Epithelial cell of esophagus (primary cell): ENCODE data around the gene SLAMF8.

Experiments
- DNase-seq: peaks from one replicate; pipeline ENCODE4 v3.0.0; 2010; ENCODE audit warnings: low read depth
- H3K4me3 ChIP-seq: 2 replicates; pipeline ENCODE4 v1.5.1; 2011; ENCODE audit warnings: mild to moderate bottlenecking, low read length, control low read depth
- TF ChIP-seq, protein P1 (sequence below): IDR thresholded peaks from 2 replicates; pipeline ENCODE4 v1.5.1; 2011; ENCODE audit warnings: low read depth, mild to moderate bottlenecking, low read length, control low read depth, inconsistent platforms; ENCODE audit not compliant: insufficient read depth; ENCODE audit errors: missing control alignments

Gene SLAMF8

DNA sequence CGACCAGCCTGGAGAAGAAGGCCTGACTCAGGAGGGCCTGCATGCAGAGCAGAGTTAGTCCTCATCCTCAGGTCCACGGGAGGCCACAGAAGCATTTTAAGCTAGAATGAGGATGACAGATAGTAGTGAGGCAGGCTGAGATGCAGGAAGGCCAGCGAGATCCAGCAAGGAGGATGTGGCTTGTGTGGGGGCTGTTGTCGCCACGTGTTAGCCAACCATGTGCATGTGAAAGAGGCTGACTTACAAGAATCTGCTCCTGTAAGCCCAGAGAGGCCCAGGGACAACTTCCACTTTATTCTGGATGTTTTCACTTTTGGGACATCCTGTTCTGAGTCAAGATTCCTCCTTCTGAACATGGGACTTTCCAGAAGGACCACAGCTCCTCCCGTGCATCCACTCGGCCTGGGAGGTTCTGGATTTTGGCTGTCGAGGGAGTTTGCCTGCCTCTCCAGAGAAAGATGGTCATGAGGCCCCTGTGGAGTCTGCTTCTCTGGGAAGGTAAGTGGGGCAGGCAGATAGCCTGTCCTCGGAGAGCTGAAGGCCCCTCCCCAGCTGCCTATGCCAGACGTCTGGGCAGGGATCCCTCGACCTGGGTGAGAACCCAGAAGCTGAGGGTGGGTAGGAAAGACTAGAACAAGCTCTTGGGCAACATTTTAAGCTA, at the start of gene SLAMF8:
TSS of gene SLAMF8 (plus strand) at position 433 of the 661 bp plus-strand sequence. CDS start at position 459, 26 bp downstream.
- TF ChIP-seq, protein P1, sequence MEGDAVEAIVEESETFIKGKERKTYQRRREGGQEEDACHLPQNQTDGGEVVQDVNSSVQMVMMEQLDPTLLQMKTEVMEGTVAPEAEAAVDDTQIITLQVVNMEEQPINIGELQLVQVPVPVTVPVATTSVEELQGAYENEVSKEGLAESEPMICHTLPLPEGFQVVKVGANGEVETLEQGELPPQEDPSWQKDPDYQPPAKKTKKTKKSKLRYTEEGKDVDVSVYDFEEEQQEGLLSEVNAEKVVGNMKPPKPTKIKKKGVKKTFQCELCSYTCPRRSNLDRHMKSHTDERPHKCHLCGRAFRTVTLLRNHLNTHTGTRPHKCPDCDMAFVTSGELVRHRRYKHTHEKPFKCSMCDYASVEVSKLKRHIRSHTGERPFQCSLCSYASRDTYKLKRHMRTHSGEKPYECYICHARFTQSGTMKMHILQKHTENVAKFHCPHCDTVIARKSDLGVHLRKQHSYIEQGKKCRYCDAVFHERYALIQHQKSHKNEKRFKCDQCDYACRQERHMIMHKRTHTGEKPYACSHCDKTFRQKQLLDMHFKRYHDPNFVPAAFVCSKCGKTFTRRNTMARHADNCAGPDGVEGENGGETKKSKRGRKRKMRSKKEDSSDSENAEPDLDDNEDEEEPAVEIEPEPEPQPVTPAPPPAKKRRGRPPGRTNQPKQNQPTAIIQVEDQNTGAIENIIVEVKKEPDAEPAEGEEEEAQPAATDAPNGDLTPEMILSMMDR: no peak
- H3K4me3 ChIP-seq: no peak within 1 kb of the TSS
- no peak for DNase-seq

DNA sequence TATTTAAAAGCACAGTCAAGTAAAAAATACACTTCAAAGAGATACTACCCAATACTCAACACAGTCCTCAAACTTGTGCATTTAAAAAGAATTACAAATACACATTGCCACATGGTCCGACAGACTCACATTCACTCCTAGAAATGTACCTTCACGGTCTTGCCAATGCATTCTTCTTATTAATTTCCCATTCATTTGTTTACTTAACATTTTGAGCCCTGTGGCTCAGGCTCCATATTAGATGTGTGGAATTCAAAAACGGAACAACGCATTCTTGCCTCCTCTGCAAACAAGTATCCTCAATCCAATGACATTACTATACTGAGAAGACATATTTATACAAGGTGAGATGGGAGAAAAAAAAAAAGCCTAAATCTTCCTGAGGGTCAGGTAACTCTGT, 48.4 kb upstream of the SLAMF8 start:
- TF ChIP-seq, protein P1: no peak
- H3K4me3 ChIP-seq: no peak overlapping the region
- DNase-seq: no peak

GRCh38 chr1:159779403-159779851, 47.2 kb upstream of the SLAMF8 start:
- TF ChIP-seq, protein P1: no peak
- peak; percentile 57 for DNase-seq

GRCh38 chr1:159780583-159781582, 45.8 kb upstream of the SLAMF8 start, which contains the start of gene DUSP23:
DUSP23 (plus strand) TSS chr1:159780962; CDS start chr1:159781101, 139 bp downstream.
- peak within 1 kb of the TSS; percentile 72 for H3K4me3 ChIP-seq
- TF ChIP-seq, protein P1: peak; percentile 90
- peak; percentile 99 for DNase-seq

More at GRCh38 chr1:159779403-159779851, 47.2 kb upstream of the SLAMF8 start:
- no peak overlapping the region for H3K4me3 ChIP-seq

GRCh38 chr1:159781992-159782391, 44.7 kb upstream of the SLAMF8 start:
- H3K4me3 ChIP-seq: peak overlapping the region; percentile 72
- TF ChIP-seq, protein P1: no peak
- DNase-seq: no peak

DNA sequence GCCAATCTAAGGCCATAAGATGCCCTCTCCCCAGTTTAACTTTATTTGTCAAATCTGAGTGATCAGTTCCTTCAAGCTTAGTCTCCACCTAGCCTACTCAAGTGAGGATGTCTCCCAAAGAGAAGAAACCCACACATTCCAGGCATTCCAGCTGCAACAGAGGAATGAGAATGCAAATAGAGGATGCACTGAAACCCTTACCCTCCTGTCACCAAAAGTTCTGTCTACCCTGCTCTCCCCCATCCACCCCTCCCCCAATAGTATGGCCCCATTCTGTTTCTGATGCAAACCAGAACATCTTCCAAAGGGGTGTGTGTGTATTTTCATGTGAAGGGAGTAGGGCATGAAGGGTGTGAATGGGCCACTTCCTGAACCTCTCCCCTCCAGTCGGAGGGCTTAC, 42.9 kb upstream of the SLAMF8 start:
- TF ChIP-seq, protein P1: no peak

More for the DNA sequence above, 42.9 kb upstream of the SLAMF8 start:
- H3K4me3 ChIP-seq: no peak overlapping the region
- DNase-seq: no peak
